Cardiac fibroblast (primary cell): Measurements from ENCODE around the gene ATP11B.
"Not testable (repeated sequence)": the region's sequence is repeated elsewhere in the genome, so short reads cannot be mapped to it uniquely, and the experiment has no call there.

ENCODE experiments used
- DNase-seq, 2 donors: peaks; one replicate each; pipeline versions ENCODE4 v3.0.0 to v3.0.0-alpha.2; 2010; ENCODE audit warnings: low read depth in 2 of 2
- H3K4me3 ChIP-seq, 2 donors: replicated peaks in 1 of 2; 1 replicate in 1 of 2; 2 replicates in 1 of 2; pipeline ENCODE4 v1.5.1; 2011; ENCODE audit warnings: low read depth in 2 of 2, low read length in 2 of 2, mild to moderate bottlenecking in 2 of 2, moderate library complexity in 1 of 2
- CTCF ChIP-seq: IDR thresholded peaks from one replicate; pipeline ENCODE4 v1.5.1; 2011; ENCODE audit warnings: low read depth, mild to moderate bottlenecking, low read length, inconsistent platforms

ATP11B gene

DNA sequence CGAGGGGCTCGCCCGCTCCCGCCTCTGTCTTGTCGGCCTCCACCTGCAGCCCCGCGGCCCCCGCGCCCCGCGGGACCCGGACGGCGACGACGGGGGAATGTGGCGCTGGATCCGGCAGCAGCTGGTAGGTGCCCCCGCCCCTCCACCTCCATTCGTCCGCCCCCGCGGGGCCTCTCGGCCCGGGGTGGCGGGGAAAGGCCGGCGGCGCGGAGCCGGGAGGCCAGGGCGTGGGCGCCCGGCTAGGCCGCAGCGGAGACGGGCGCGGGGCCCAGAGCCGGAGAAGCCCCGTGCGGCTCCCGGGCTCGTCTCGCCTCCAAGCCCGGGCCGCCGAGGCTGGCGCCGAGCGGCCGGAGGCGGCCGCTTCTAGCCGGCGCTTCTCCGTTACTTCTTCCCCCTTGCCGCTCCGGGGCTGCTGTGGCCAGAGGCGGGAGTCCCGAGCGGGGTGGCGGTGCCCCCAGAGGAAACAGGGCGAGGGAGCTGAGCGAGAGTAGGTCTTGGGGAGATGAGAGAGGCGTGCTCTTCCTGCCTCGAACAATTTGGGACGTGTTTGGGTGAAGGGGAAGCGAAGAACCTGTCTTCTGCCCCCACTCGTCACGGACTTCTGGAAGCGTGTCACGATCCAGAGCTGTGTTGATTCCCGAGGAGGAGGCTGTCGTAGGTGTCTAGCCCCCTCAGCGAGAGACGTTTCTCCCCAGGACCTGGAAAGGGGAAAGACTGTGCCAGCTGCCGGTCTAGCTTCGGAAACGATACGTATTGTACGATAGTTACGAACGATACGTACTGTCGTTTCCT, 555 bp downstream of the ATP11B start:
- peak overlapping the region; percentile 84 to 87 for H3K4me3 ChIP-seq
- peak; percentile 45 to 57 for DNase-seq
- TF ChIP-seq CTCF = no peak

DNA sequence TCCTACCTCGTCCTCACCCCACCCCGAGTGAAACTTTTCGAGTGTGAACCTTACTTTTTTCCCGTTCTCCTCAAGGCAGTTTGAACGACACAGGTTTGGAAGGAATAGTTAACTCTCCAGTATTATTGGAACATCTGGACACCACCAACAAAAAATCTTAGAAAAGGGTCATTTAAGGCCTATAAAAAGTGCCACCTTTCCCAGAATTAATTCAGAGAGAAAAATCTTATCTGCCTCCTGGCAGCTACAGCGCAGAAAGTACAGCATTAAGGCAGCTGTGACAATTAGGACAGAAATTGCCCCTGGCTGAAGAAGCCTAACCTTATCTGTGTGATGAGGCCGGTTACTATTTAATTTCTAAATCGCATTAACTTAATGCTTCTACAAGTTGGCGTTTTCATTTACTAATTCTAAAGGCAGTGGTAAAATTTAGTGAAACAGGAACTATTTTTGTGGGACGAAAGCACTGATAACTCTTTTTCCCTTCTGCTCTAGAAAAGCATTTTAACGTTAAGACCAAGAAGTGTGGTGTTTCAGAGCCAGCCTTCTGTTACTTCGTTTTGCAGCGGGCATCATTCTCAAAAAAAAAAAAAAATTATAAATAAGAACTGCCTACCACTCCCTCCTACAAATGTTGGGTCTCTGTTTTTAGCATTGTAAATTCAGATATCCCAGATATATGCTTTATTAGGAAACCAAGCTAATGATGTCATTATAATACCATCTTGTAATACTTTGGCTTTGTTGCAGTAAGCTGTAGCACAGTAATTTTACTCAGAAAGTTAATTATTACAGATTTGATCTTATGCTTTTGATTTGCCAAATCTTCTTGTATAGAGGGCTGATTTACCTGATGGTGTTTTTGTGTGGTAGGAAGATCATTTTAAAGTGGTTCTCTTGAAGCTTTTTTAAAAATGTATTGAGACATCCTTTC, 1.4 kb downstream of the ATP11B start:
- H3K4me3 ChIP-seq = peak overlapping the region; percentile 84 to 87
- peak in 1 of 2 donors; percentile 26 for DNase-seq

GRCh38 chr3:182795389-182795782, 2.1 kb downstream of the ATP11B start:
- H3K4me3 ChIP-seq = peak overlapping the region; percentile 84 to 87
- peak in 1 of 2 donors; percentile 18 for DNase-seq

More for the DNA sequence above, 1.4 kb downstream of the ATP11B start:
- no peak for TF ChIP-seq CTCF

DNA sequence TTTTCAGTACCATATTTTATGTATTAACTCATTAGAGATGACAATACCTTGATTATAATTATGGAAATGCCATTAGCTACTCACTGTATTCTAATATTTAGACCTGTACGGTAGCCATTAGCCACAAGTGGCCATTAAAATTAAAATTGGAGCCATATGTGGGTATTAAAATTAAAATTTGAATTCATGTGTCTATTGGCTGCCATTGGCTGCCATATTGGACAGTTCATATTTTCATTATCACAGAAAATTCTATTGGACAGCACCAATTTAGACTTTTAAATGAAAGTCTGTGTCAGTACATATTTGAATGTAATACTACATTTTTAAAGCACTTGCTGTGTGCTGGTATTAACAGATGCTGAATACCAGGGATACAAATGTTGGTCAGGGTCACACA, 3.0 kb downstream of the ATP11B start:
- H3K4me3 ChIP-seq = no peak overlapping the region
- DNase-seq = no peak
- no peak for TF ChIP-seq CTCF

More at GRCh38 chr3:182795389-182795782, 2.1 kb downstream of the ATP11B start:
- TF ChIP-seq CTCF = no peak

DNA sequence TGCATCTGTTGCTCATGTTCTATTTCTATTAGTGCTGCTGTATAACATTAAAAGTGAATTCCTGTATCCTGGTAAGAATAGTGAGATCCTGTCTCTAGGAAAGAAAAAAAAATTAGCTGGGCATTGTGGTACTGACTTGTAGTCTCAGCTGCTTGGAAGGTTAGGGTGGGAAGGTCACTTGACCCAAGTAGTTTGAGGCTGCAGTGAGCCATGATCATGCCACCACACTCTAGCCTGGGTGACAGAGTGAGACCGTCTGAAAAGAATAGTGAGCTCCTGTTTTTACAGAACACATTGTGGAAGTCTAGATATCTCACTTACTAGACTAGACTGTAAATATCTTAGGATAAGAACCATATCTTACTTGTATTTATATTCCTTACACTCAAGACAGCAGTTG, 4.6 kb downstream of the ATP11B start:
- no peak overlapping the region for H3K4me3 ChIP-seq
- TF ChIP-seq CTCF = no peak
- no peak for DNase-seq

GRCh38 chr3:182799143-182799542, 5.8 kb downstream of the ATP11B start:
- not testable (repeated sequence) for DNase-seq, H3K4me3 ChIP-seq

DNA sequence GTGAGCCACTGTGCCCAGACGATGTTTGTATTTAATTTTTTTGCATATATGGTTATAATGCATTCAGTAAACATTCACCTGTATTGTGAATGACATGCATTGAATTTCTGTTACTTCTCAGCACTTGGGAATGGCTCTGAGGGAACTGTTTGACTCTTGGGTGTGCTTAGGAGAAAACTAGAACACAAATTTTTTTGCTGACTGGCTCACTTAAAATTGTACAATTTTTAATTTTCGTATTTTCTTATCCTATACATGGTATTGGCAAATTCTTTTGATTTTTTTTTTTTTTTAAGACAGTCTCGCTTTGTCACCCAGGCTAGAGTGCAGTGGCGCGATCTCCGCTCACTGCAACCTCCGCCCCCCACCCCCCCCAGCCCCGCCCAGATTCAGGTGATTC, 7.2 kb downstream of the ATP11B start:
- no peak for DNase-seq
- no peak overlapping the region for H3K4me3 ChIP-seq
- TF ChIP-seq CTCF = no peak
